GM18951 (cell line): ENCODE data around the gene CDKN1A.

Experiments used
- POLR2A ChIP-seq: IDR thresholded peaks from 4 replicates; pipeline ENCODE4 v1.6.1; 2011; ENCODE audit warnings: mild to moderate bottlenecking; ENCODE audit not compliant: insufficient read length, insufficient read depth; ENCODE audit errors: extremely low read depth
- in situ Hi-C: fragments of 300-500 bp; cut with MboI; formaldehyde crosslinking; loops from one replicate; pipeline ENCODE4 v1.12.0; 2022; ENCODE audit warnings: low sequenced_read_pairs, mixed read lengths, inconsistent platforms; ENCODE audit not compliant: unreplicated experiment

CDKN1A gene

DNA sequence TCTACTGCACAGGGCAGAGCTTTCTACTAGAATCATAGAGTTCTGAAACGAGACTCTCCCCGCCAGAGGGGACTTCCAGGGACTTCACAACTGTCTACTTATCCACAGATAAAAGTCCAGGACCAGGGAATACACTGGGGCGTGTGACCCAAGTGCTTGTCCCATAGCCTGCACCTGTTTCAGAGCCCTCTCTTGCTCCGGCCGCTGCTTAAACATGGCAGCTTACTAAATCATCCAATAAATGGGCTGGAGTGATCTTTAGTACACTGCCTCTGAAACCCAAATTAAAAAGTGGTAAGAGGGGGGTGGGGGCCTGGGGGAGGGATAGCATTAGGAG, 10.2 kb downstream of the CDKN1A start:
- in situ Hi-C loops, result no loop called here
- TF ChIP-seq POLR2A, result no peak

DNA sequence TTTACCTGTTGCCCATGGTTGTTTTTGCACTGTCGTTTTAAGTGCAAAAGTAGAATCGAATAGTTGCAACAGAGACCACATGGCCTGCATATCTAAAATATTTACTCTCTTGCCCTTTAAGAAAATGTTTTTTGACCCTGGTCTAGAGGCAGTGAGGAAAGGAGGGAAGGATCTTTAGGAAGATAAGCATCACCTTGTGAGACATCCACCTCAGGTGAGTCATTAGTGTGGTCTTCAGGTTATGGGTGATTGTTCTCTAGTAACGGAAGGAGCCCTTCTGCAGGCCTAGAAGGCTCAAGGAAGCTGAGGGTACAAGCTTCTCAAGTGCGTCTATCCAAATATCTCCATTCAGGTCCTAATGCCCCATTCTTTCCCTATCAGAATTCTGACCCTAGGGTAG, 12.5 kb downstream of the CDKN1A start:
- in situ Hi-C loops, result no loop called here
- no peak for TF ChIP-seq POLR2A

DNA sequence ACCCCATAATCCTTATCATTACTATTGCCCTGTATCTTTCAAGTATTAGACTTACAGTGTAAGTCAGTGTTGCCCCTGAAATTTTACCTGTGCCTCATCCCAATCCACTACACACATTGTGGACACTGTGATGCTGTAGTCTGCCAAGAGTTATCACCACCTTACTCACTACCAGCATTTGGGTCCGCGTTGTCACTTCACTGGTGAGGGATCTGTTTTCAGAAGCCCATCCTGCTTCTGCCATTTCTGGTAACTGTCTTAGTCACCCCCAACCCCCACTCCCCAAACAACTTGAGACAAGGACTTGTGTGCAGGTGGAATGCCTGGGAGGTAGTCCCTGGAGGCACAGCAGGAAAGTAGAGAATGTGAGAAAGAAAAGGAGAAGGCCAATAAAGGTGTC, 13.1 kb downstream of the CDKN1A start:
- TF ChIP-seq POLR2A, result no peak
- in situ Hi-C loops, result no loop called here

DNA sequence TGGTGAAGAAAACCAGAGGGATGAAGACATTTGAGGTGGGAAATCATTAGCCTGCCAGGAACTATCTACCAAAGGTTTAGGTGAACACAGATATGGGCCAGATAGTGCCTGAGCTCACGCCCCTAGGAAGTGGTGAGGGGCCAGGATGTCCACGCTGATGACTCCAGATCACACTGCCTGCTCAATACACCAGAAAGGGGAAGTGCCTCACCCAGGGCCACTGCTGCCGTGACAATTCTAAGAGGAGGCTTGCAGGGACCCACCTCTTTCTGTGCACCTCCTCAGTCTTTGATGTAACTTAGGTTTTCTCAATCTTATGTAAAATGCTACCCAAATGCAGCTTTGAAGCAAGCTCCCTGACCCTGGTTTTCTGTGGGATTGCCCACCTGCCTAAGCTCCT, 13.7 kb downstream of the CDKN1A start:
- in situ Hi-C loops, result no loop called here
- no peak for TF ChIP-seq POLR2A

DNA sequence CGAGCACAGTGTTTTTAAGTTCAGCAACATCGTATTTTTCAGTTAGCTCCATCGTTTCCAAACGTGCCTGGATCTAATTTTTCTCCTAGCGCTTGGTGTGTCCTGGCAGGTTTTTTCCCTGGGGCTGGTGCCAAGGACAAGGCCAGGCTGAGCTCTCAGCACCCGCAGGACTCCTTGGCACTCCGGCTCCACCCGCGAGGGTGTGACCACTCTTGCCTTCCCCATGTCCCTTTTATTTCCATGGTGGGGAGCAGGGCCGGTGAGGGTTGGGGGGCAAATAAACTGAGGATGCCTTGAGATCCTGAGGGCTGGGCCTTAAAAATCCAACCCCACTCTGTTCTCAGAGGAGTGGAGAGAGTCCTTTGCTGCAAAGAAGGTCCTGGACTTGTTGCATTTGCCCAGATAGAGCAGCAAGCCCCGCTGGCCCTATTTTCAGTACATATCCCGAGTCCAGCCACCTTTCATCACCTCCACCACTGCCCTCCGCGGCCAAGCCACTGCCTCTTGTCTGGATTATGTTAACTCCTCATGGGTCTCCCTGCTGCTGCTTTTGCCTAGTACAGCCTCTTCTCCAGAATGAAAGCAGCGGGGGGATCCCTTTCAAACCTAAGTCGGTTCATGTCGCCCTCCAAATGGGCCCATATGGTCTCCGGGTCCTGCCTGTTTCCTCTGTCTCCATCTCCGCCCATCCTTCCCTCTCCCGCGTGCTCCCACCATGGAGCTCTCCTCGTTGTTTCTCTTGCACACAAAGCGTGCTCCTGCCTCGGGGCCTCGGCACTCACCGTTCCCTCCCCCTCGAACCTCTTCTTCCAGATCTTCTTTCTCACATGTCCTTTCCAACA, 14.6 kb downstream of the CDKN1A start:
- TF ChIP-seq POLR2A, result no peak
- in situ Hi-C loops, result no loop called here

DNA sequence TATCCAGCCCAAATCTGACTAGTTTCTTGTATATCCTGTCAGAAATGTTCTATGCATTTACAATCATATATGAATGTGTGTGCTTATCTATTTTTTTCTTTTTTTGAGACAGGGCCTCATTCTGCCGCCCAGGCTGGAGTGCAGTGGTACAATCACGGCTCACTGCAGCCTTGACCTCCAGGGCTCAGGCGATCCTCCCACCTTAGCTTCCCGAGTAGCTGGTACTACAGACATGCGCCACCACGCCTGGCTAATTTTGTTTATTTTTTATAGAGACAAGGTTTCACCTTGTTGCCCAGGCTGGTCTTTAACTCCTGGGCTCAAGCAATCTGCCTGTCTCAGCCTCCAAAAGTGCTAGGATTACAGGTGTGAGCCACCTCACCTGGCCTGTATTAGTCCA, 16.1 kb downstream of the CDKN1A start:
- in situ Hi-C loops, result no loop called here
- no peak for TF ChIP-seq POLR2A

DNA sequence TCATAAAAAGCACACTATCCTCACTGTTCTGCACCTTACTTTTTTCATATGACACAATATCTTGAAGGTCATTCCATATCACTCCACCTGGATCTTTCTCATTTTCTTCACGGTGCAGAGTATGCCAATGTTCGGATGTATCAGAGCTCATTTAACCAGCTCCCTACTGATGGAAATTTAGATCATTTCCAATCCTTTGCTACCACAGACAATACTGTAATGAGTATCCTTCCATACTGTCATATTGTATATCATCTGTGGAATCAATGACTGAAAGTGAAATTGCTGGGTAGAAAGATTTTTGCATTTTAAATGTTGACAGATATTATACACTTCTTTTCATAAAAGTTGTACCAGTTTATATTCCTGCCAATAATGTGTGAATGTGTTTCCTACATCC, 16.9 kb downstream of the CDKN1A start:
- in situ Hi-C loops, result no loop called here
- no peak for TF ChIP-seq POLR2A

DNA sequence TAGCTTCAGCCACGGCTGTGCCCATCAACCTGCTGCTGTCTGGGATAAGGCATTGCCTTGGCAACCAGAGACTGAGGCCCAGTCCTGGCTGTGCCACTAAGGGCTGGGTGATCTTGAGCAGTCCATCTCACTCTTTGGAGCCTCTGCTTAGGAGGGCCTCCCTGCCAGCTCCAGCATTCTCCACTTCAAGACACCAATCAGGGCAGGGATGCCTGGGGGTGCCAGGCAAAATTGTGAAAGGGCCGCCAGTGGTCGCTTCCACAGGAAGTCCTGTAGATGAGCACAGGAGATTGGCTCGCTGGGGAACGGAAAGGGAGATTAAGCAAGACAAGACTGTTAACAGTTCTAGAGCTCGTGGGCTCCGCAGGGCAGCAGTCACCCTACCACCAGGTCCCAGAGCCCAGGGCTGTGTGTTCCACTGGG, 19.0 kb downstream of the CDKN1A start, which contains the start of gene RAB44:
RAB44 (plus strand) TSS at position 346 of the 423 bp plus-strand sequence. CDS start 6,410 bp downstream, outside the sequence.
- TF ChIP-seq POLR2A, result no peak
- in situ Hi-C loops, result no loop called here

DNA sequence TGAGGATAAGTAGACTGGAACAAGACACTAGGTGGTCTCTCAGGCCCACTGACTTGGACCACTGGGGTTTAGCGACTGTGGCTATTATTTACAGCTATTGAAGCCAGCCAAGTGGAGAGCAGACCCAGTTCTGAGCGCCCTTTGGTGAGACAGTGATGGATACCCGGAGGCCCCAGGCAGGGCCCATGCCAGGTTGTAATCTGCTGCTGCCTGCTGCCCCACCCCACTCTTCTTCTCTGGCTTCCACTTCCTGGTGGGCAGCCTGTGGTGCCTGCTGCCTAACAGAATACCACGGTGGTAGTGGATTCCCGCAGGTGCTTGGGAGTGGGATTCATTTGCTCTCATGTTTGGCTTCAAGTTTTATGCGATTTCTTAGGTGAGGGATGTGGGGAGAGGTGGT, 19.7 kb downstream of the CDKN1A start:
- in situ Hi-C loops, result no loop called here
- no peak for TF ChIP-seq POLR2A

DNA sequence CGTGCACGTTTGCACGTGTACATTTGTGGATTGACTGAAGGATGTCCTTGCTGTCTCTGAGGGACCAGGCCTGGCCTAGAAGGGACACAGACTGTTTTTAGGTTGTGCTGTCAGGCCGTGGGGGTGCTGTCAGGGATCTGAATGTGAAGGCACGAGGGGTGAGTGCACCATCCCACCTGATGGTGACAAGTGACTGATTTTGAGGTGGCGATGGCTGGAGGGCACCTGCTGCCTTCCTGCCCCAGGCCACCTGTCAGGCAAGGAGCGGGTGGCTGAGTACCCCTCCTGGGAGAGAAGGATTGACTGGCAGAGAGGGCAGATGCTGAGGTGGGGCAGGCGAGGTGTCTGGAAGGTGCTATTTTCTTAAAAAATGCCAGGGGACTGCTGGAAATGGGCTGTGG, 20.4 kb downstream of the CDKN1A start:
- in situ Hi-C loops, result no loop called here
- no peak for TF ChIP-seq POLR2A

DNA sequence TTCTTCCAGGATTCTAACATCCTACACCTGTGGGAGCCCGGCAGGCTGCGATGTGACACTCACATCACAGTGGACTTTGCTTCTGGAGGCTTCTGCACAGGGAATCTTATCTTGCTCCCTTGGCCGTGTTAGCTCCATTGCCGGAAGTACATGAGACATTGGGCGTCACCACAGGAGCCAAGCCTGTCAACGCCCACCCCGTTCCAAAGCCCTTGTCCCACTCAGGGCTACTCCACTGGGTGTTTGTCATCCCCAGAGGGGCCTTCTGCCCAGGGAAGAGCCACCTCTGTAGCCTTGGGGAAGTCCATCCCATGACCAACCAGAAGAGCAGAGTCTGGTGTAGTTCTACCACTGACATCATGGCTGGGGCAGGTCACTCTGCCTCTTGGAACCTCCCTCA, 20.8 kb downstream of the CDKN1A start:
- in situ Hi-C loops, result no loop called here
- no peak for TF ChIP-seq POLR2A

DNA sequence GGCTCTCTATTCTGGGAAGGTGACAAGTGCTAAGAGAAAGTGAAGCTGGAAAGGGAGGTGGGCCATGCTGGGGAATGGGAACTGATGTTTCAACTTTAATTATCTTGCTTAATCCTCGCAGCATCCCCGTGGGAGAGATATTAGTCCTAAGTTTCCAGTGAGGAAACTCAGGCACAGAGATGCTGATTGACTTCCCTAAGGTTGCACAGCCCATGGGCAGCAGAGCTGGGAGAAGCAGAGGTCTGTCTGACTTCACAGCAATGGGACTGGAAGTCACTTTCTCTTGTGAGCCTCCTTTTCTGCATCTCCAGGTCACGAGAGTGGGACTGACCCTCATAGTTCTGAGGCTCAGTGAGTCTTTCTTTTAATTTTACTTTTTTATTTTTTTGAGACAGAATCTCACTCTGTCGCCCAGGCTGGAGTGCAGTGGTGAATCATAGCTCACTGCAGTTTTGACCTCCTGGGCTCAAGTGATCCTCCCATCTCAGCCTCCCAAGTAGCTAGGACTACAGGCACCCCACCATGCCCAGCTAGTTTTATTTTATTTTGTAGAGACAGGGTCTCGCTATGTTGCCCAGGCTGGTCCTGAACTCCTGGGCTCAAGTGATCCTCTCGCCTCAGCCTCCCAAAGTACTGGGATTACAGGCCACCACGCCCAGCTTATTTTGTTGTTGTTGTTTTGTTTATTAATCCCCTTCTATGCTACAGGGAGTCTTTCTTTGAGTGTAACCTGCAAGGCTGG, 21.7 kb downstream of the CDKN1A start:
- TF ChIP-seq POLR2A, result no peak

DNA sequence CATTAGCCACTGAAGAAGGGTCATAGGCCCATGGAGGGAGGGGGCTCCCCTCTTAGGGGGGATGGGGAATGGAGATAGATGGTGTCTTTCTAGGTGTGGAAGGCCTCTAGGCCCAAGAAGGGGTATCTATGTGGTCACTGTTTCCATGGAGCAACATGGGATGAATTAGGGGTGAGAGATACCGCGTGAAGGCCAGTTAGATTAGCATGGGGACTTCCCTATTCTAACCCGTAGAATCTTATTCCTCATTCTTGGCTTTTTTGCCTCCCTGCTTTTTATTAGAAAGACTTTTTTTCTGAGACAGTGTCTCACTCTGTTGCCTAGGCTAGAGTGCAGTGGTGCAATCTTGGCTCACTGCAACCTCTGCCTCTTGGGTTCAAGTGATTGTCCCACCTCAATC, 22.3 kb downstream of the CDKN1A start:
- no peak for TF ChIP-seq POLR2A
- in situ Hi-C loops, result no loop called here

More for the DNA sequence above, 21.7 kb downstream of the CDKN1A start:
- in situ Hi-C loops, result no loop called here
